Keratinocyte (primary cell): ENCODE results near the gene LAMA2. TPM values are rescaled to one million over a fixed set of nuclear protein-coding genes. Genes with fewer than 3 reads are reported as not detected.

Source experiments
- DNase-seq: peaks from one replicate; pipeline ENCODE4 v3.0.0-alpha.2; 2011; ENCODE audit warnings: low read depth, missing footprints, low spot score
- FAIRE-seq: peaks from 2 replicates; lab custom pipeline; 2011; peaks lifted over from hg19 to GRCh38; lab: Jason Lieb, UNC
- H2AFZ ChIP-seq: 2 replicates; pipeline ENCODE4 v1.6.0; 2012; ENCODE audit warnings: low read length, control low read depth, inconsistent platforms; ENCODE audit not compliant: control insufficient read depth
- H3K27ac ChIP-seq: 2 replicates; pipeline ENCODE4 v1.5.1; 2011; ENCODE audit warnings: low read length; ENCODE audit not compliant: control insufficient read depth, insufficient read depth
- H3K27me3 ChIP-seq: 3 replicates; pipeline ENCODE4 v1.6.0; 2011; ENCODE audit warnings: low read length; ENCODE audit not compliant: control insufficient read depth, insufficient read depth; ENCODE audit errors: extremely low read depth
- H3K36me3 ChIP-seq, 2 experiments: 2 replicates in 1 of 2; 3 replicates in 1 of 2; pipeline ENCODE4 v1.5.1; 2011; ENCODE audit warnings: low read length in 2 of 2, mild to moderate bottlenecking in 1 of 2; ENCODE audit not compliant: control insufficient read depth in 2 of 2, insufficient read depth in 2 of 2; ENCODE audit errors: extremely low read depth in 1 of 2
- H3K4me1 ChIP-seq: 3 replicates; pipeline ENCODE4 v1.5.1; 2011; ENCODE audit warnings: low read length; ENCODE audit not compliant: control insufficient read depth, insufficient read depth; ENCODE audit errors: extremely low read depth
- H3K4me2 ChIP-seq: 3 replicates; pipeline ENCODE4 v1.6.0; 2011; ENCODE audit warnings: low read depth, low read length; ENCODE audit not compliant: control insufficient read depth, insufficient read depth; ENCODE audit errors: extremely low read depth
- H3K4me3 ChIP-seq, 3 experiments: fragments of 200-600 bp in 1 of 3; sonication (generic) in 1 of 3; 2 replicates in 2 of 3; 3 replicates in 1 of 3; pipeline ENCODE4 v1.5.1; 2011 to 2016; ENCODE audit warnings: low read length in 3 of 3, mild to moderate bottlenecking in 3 of 3, control low read depth in 2 of 3, inconsistent platforms in 1 of 3, low read depth in 1 of 3, mixed read lengths in 1 of 3, mixed run types in 1 of 3, moderate library complexity in 1 of 3; ENCODE audit not compliant: control insufficient read depth in 2 of 3, insufficient read depth in 2 of 3; ENCODE audit errors: extremely low read depth in 1 of 3
- H3K79me2 ChIP-seq: 2 replicates; pipeline ENCODE4 v1.6.0; 2012; ENCODE audit warnings: low read length; ENCODE audit not compliant: control insufficient read depth, insufficient read depth
- H3K9ac ChIP-seq: 3 replicates; pipeline ENCODE4 v1.6.0; 2011; ENCODE audit warnings: low read length; ENCODE audit not compliant: control insufficient read depth, insufficient read depth; ENCODE audit errors: extremely low read depth
- H3K9me1 ChIP-seq: 3 replicates; pipeline ENCODE4 v1.6.0; 2011; ENCODE audit warnings: low read length; ENCODE audit not compliant: control insufficient read depth, insufficient read depth; ENCODE audit errors: extremely low read depth
- H3K9me3 ChIP-seq: 2 replicates; pipeline ENCODE4 v1.5.1; 2012; ENCODE audit warnings: low read depth, low read length; ENCODE audit not compliant: control insufficient read depth
- H4K20me1 ChIP-seq: 3 replicates; pipeline ENCODE4 v1.6.0; 2011; ENCODE audit warnings: low read length; ENCODE audit not compliant: control insufficient read depth, insufficient read depth; ENCODE audit errors: extremely low read depth
- EZH2 ChIP-seq: IDR thresholded peaks from one replicate; pipeline ENCODE4 v1.6.1; 2012; ENCODE audit warnings: inconsistent platforms, mild to moderate bottlenecking, low read length, moderate library complexity
- dilution Hi-C: fragments of 300-500 bp; cut with MboI; formaldehyde crosslinking; loops from one replicate; pipeline ENCODE4 v1.7.0; 2020; ENCODE audit warnings: low sequenced_read_pairs; ENCODE audit not compliant: extremely low pct_ligation_motif_present
- polyA plus RNA-seq, 5 experiments: library from polyadenylated mRNA; depleted of rRNA in 3 of 5; stranded (reverse) in 3 of 5; stranded (forward) in 1 of 5; unstranded in 1 of 5; fragments of >200 nt; gene quantifications; 1 replicate in 1 of 5; 2 replicates in 3 of 5; 3 replicates in 1 of 5; pipeline versions ENCODE4 v1.2.1 to v1.2.3, GENCODE V29; 2011 to 2012; ENCODE audit warnings: missing spikeins in 2 of 5, low read depth in 1 of 5, low replicate concordance in 1 of 5
- TF ChIP-seq, protein P1 (sequence below), 3 experiments: IDR thresholded peaks in 1 of 3; conservative IDR thresholded peaks in 1 of 3; optimal IDR thresholded peaks in 1 of 3; 2 replicates in 2 of 3; 3 replicates in 1 of 3; pipeline versions ENCODE3 to v1.5.1; 2011; ENCODE audit warnings: low read length in 3 of 3, mild to moderate bottlenecking in 3 of 3, moderate library complexity in 2 of 3, control low read depth in 1 of 3, inconsistent platforms in 1 of 3; ENCODE audit not compliant: insufficient read depth in 2 of 3; ENCODE audit errors: extremely low read depth in 1 of 3

Gene LAMA2
- polyA plus RNA-seq, 1 donor (not counting 4 experiments of a cell fraction or from before 2014, with no cell fraction given), result 1.4 TPM

GRCh38 chr6:129516005-129516404 is 633.1 kb downstream of the LAMA2 start:
- Histone ChIP-seq H3K9me3 (no peaks in the 10 kb centered on the region), H3K36me3 (no peaks in the 10 kb centered on the region), H3K4me1 (no peaks in the 10 kb centered on the region), H3K9me1 (no peaks in the 10 kb centered on the region), H3K27me3 (no peaks in the 10 kb centered on the region), H3K4me2 (no peak overlapping the region), H3K79me2 (no peaks in the 10 kb centered on the region), H3K27ac (no peak overlapping the region), H3K4me3 (no peak overlapping the region), H4K20me1 (no peaks in the 10 kb centered on the region), H2AFZ (no peak overlapping the region), H3K9ac (no peak overlapping the region)
- FAIRE-seq (no peak), DNase-seq (no peak)
- dilution Hi-C loops, result no loop called here
- no peak for TF ChIP-seq EZH2
- TF ChIP-seq, protein P1, sequence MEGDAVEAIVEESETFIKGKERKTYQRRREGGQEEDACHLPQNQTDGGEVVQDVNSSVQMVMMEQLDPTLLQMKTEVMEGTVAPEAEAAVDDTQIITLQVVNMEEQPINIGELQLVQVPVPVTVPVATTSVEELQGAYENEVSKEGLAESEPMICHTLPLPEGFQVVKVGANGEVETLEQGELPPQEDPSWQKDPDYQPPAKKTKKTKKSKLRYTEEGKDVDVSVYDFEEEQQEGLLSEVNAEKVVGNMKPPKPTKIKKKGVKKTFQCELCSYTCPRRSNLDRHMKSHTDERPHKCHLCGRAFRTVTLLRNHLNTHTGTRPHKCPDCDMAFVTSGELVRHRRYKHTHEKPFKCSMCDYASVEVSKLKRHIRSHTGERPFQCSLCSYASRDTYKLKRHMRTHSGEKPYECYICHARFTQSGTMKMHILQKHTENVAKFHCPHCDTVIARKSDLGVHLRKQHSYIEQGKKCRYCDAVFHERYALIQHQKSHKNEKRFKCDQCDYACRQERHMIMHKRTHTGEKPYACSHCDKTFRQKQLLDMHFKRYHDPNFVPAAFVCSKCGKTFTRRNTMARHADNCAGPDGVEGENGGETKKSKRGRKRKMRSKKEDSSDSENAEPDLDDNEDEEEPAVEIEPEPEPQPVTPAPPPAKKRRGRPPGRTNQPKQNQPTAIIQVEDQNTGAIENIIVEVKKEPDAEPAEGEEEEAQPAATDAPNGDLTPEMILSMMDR (optimal IDR thresholded peaks at IDR 0.05 in 1 of 3, IDR thresholded peaks at IDR 0.05 in 1 of 3, conservative IDR thresholded peaks at IDR 0.05 in 1 of 3; ENCODE audit: extremely low read depth in 1 of 3, insufficient read depth in 2 of 3, low read length in 3 of 3), result no peak

- no peaks in the 10 kb centered on the region for H3K79me2 ChIP-seq
- H3K27me3 ChIP-seq, result no peaks in the 10 kb centered on the region
- no peak overlapping the region for H2AFZ ChIP-seq
- H4K20me1 ChIP-seq, result no peaks in the 10 kb centered on the region
- H3K9ac ChIP-seq, result no peak overlapping the region
- H3K4me1 ChIP-seq, result peaks cover 5% of the 10 kb centered on the region
- no peak overlapping the region for H3K4me3 ChIP-seq
- H3K9me3 ChIP-seq, result no peaks in the 10 kb centered on the region
- dilution Hi-C loops, result no loop called here
- no peaks in the 10 kb centered on the region for H3K36me3 ChIP-seq
- TF ChIP-seq, protein P1 (optimal IDR thresholded peaks at IDR 0.05 in 1 of 3, IDR thresholded peaks at IDR 0.05 in 1 of 3, conservative IDR thresholded peaks at IDR 0.05 in 1 of 3; ENCODE audit: extremely low read depth in 1 of 3, insufficient read depth in 2 of 3, low read length in 3 of 3), result no peak
- TF ChIP-seq EZH2, result no peak
- FAIRE-seq (no peak), DNase-seq (no peak)
- H3K4me2 ChIP-seq, result no peak overlapping the region
- H3K27ac ChIP-seq, result no peak overlapping the region
- H3K9me1 ChIP-seq, result no peaks in the 10 kb centered on the region
Observed at GRCh38 chr6:129516787-129517186, 633.8 kb downstream of the LAMA2 start.
